Stimulated activated effector memory CD8-positive, alpha-beta T cell treated with anti-CD3 and anti-CD28 coated beads, Interleukin-12 subunit alpha, Interleukin-12 subunit beta, amount 100 ng/mL, for 72 hours (primary cell): Measurements from ENCODE around the gene HTR3A.

Experiments
- ATAC-seq: fragments of 150-1000 bp; cut with Tn5 transposase; 2 replicates; pipeline ENCODE4 v1.10.0; 2021
- DNase-seq, 2 donors: peaks; one replicate each; pipeline ENCODE4 v3.0.0; 2021 to 2022; ENCODE audit warnings: low spot score in 2 of 2
- H3K27ac Mint-ChIP-seq: one replicate; pipeline ENCODE4 v1.8.0; 2022; ENCODE audit warnings: mild to moderate bottlenecking, mixed read lengths
- H3K36me3 Mint-ChIP-seq: one replicate; pipeline ENCODE4 v1.8.0; 2022; ENCODE audit warnings: mild to moderate bottlenecking, mixed read lengths
- H3K4me1 Mint-ChIP-seq: one replicate; pipeline ENCODE4 v1.8.0; 2022; ENCODE audit warnings: mixed read lengths
- H3K4me3 Mint-ChIP-seq: one replicate; pipeline ENCODE4 v1.8.0; 2022; ENCODE audit warnings: mild to moderate bottlenecking, mixed read lengths
- H3K9me3 Mint-ChIP-seq: one replicate; pipeline ENCODE4 v1.8.0; 2022; ENCODE audit warnings: mixed read lengths

HTR3A gene

DNA sequence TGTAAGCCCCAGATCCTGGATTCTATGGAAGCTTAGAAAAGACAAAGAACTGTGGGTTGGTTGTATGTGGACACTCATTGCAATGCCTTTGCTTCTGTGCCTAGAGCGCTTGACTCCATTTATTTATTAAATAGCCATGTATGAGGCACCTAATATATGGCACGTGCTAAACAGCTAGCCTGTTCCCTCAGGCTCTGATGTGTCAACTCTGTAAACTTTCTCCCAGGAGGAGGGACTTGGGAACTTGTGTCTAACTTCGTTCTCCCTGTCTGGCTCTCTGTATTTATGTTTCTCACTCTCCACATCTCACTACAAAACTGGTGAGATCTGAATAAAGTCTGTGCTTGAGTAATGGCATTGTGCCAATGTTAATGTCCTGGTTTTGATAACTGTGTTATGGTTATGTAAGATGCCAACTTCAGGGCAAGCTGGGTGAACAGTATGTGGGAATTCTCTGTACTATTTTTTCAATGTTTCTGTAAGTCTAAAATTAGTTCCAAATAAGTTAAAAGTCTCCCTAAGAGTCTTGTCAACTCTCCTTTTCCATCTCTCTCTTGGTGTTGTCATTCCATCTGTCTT, 50.5 kb downstream of the HTR3A start:
- Mint-ChIP-seq H3K36me3 (no peaks in the 10 kb centered on the region), H3K4me1 (no peaks in the 10 kb centered on the region), H3K9me3 (no peaks in the 10 kb centered on the region), H3K4me3 (no peak overlapping the region), H3K27ac (no peak overlapping the region)
- no peak for DNase-seq
- no peak for ATAC-seq

DNA sequence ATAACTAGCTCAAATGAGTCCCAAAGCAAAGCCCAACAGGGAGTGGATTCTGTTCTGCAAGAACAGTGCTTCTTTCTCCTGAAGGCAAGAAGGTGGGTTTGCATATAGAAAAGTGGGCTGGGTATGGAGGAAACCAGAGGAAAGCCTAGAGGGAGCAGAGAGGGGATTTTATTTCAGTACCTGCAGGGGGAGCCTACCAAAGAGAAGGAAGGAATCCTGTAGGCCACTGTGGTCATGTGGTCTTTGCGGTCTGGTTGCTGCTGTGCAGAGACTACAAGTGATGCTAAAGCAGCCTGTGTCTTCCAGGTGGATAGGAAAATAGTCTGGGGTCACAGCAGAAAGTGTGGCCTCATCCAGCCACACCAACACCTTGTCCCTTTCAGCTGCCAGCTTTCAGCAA, 51.4 kb downstream of the HTR3A start:
- ATAC-seq: peak; percentile 58
- no peaks in the 10 kb centered on the region for H3K9me3 Mint-ChIP-seq
- no peak overlapping the region for H3K27ac Mint-ChIP-seq
- no peak for DNase-seq
- H3K36me3 Mint-ChIP-seq: no peaks in the 10 kb centered on the region
- no peak overlapping the region for H3K4me3 Mint-ChIP-seq
- H3K4me1 Mint-ChIP-seq: no peaks in the 10 kb centered on the region

DNA sequence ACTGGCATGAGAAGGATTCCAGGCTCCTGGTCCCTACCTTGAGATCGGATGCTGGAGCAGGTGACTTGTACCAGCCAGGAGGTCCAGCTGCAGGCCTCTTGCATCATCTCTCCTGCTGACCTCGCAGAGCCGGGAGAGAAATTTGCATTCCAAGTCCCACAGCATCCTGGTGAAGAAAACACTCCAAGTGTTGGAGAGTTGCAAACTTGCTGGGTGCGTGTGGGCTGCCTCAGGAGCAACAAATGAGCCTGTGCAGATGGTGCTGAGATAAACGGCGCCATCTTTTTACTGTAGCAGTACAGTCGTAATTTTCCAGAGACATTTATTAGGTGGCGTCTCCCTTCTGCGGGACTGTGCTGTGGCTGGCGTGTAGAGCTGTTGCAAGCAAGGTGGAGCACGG, 52.5 kb downstream of the HTR3A start:
- no peaks in the 10 kb centered on the region for H3K36me3 Mint-ChIP-seq
- H3K9me3 Mint-ChIP-seq: no peaks in the 10 kb centered on the region
- DNase-seq (no peak), ATAC-seq (no peak)
- H3K27ac Mint-ChIP-seq: no peak overlapping the region
- H3K4me1 Mint-ChIP-seq: no peaks in the 10 kb centered on the region
- H3K4me3 Mint-ChIP-seq: no peak overlapping the region

DNA sequence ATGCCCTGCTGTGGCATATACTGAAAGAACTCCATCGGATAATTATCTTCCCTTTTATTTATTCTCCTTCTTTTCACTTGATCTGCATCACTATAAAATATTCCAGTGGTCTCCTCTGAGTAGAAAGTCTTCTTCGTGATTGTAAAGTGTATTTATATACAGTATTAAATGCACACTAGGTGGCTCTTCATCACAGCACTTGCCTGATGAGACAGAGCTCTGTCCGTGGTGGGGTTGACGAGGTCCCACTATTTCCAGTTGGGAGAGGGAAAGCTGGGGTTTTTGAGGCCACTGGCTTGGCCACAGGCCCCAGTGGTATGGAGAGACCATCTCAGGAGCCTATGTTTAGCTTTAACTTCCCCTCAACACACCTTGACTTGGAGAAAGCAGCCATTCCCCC, 53.0 kb downstream of the HTR3A start:
- no peaks in the 10 kb centered on the region for H3K36me3 Mint-ChIP-seq
- ATAC-seq (no peak), DNase-seq (no peak)
- H3K27ac Mint-ChIP-seq: no peak overlapping the region
- no peak overlapping the region for H3K4me3 Mint-ChIP-seq
- no peaks in the 10 kb centered on the region for H3K9me3 Mint-ChIP-seq
- H3K4me1 Mint-ChIP-seq: no peaks in the 10 kb centered on the region

DNA sequence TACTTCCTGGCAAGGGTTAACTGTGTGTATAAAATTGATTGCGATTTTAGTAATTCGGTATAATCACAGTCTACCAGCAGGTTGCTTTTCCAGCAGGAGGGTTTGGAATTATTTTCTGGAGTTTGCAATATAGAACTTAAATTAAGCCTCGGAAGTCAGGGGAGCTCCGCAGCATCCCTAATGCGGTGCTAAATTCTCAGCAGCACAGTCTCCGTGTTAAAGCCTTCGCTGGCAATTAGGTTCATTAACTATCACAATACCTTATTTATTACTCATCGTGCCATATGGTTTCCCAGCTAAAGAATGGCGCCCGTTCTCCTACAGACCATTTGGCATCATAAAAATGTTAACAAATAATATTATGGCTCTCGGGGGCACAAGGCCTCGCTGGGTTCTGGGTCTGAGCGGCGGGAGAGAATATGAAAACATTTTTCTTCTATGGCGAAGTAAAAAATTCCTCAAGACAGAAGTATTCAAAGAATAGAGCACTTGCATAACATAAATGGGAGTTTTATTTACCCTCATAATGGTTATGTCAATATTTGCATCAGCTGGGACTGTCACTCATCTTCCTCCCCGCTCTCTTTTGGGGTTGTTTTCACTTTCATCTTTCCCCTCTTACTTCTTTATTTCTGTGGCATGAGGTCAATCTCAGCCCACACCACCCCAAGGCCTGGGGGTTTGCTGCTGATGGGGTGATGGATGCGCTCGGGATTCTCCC, 56.5 kb downstream of the HTR3A start:
- H3K27ac Mint-ChIP-seq: no peak overlapping the region
- H3K4me1 Mint-ChIP-seq: no peaks in the 10 kb centered on the region
- H3K36me3 Mint-ChIP-seq: no peaks in the 10 kb centered on the region
- DNase-seq: no peak
- H3K9me3 Mint-ChIP-seq: no peaks in the 10 kb centered on the region
- no peak overlapping the region for H3K4me3 Mint-ChIP-seq
- no peak for ATAC-seq

DNA sequence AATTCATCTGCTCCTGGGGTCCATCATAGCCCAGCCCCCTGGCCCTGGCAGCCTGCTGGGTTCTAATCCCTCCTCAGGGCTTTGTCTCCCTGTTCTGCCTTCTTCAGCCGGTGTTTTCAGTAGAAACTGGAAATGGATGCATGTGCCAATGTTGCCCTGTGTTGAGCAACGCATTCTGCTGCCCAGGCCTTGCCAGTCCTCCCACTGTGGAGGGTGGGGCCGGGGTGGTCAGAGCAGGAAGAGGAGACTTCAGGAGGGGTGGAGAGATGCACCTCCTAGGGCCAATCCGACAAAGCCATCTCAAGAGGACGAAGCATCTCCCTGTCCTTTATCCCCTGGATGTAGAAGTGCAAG, 57.0 kb downstream of the HTR3A start:
- no peak for ATAC-seq
- H3K4me1 Mint-ChIP-seq: no peaks in the 10 kb centered on the region
- no peak for DNase-seq
- H3K4me3 Mint-ChIP-seq: no peak overlapping the region
- H3K9me3 Mint-ChIP-seq: no peaks in the 10 kb centered on the region
- no peaks in the 10 kb centered on the region for H3K36me3 Mint-ChIP-seq
- no peak overlapping the region for H3K27ac Mint-ChIP-seq

DNA sequence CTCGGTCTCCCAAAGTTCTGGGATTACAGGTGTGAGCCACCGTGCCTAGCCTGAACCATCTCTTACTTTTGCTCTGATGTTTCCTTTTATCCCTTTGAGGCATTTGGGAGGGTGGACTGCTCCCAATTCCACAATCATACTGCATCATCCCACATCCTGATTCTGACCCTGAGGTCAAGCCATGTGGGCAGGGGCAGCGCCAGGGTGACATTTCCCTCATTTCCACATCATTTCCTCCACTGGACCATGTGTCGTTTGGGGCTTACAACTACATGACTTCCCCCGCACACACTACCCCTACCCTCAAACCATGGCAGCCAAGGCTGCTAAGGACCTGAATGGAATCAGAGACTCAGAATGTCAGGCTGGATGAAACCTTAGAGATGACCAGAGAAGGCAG, 58.2 kb downstream of the HTR3A start:
- H3K27ac Mint-ChIP-seq: no peak overlapping the region
- no peak overlapping the region for H3K4me3 Mint-ChIP-seq
- H3K9me3 Mint-ChIP-seq: no peaks in the 10 kb centered on the region
- ATAC-seq (no peak), DNase-seq (no peak)
- no peaks in the 10 kb centered on the region for H3K4me1 Mint-ChIP-seq
- no peaks in the 10 kb centered on the region for H3K36me3 Mint-ChIP-seq

DNA sequence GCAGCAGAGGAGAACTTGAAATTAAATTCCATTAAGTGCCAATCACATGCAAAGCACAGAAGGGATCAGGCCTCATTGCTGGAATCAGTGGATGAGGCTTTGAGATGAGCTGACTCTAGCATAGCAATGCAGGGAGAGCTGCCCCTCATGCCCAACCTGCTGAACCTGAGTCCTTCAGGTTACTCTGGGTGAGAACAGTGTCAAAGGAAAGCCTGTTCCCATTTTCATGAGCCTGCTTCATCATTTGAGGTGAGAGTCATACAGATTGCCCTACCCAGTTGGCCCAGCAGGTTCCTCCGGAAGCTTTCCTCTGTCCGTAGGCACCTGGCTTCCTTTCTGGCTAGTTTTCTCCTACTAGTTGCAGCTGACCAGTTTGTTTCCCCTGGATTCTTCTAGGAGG, 58.7 kb downstream of the HTR3A start:
- no peaks in the 10 kb centered on the region for H3K9me3 Mint-ChIP-seq
- no peak overlapping the region for H3K27ac Mint-ChIP-seq
- H3K4me3 Mint-ChIP-seq: no peak overlapping the region
- ATAC-seq (no peak), DNase-seq (no peak)
- no peaks in the 10 kb centered on the region for H3K36me3 Mint-ChIP-seq
- no peaks in the 10 kb centered on the region for H3K4me1 Mint-ChIP-seq

DNA sequence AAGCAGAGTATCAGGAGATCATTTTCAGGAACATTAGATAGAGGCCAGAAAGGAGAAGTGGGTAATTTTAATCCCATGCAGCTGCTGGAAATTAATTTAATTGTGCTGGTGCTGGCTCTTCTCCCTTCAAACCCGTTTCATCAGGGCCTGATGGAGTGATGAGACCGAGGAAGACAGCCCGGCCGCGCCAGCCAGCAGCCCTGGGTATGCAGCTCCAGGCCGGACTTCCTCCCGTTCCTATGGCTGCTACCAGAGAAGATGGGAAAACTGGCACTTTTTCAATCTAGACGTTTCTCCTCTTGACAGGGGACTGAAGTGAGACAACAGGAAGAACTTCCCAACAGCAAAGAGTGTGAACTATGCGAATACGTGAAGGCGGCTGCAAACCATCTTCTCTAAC, 60.0 kb downstream of the HTR3A start:
- H3K9me3 Mint-ChIP-seq: no peaks in the 10 kb centered on the region
- H3K36me3 Mint-ChIP-seq: no peaks in the 10 kb centered on the region
- ATAC-seq: no peak
- no peak overlapping the region for H3K4me3 Mint-ChIP-seq
- no peak for DNase-seq
- no peak overlapping the region for H3K27ac Mint-ChIP-seq
- no peaks in the 10 kb centered on the region for H3K4me1 Mint-ChIP-seq

DNA sequence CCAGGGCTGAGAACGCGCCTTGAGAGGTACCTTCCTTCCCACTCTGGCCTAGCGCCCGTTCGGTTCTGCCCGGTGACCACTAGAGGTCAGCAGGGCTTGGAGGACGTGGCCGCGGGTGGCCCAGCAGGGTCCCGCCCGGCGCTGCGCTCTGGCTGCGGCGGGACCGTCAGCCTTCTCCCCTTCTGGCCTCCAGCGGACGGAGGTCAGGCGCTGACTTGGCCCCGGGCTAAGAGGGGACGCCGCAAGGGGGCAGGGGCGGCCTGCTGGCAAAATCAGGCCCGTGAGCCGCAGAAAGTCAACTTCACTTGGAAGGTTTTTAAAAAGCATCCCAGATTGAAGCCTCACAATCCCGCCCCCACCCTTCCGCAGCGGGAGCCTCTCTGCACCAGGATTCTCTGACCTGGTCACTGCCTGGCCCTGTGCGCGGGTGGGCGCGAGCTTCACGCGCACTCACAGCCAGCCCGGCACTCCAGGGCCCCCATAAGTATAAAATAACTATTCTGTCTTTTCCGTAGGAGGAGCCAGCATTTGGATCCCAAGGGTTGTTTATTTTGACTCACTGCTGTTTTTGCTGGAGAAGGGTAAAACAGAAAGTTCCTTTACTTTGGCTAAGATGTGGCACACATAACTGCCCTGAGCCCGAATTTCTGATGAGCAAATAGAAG, 61.4 kb downstream of the HTR3A start:
- peak overlapping the region; percentile 24 for H3K4me3 Mint-ChIP-seq
- H3K4me1 Mint-ChIP-seq: no peaks in the 10 kb centered on the region
- DNase-seq (peak; percentile 41 to 62), ATAC-seq (peak; percentile 86)
- H3K36me3 Mint-ChIP-seq: no peaks in the 10 kb centered on the region
- H3K27ac Mint-ChIP-seq: no peak overlapping the region
- no peaks in the 10 kb centered on the region for H3K9me3 Mint-ChIP-seq

DNA sequence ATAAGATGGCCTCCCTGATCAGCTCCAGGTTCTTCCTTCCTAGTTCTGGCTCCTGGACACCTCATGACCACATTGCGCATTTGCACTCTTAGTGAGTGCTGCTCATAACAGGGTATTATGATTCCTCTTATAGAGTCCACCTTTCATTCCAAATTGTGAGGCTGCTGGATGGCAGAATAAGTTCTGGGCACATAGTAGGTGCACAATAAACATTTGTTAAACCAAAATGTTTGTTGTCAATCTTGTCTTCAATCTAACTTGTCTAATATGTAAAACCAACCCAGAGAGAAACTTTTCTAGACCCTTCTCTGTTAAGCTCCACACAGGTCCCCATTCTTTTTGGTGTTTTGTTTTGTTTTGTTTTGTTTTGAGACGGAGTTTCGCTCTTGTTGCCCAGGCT, 62.0 kb downstream of the HTR3A start:
- H3K9me3 Mint-ChIP-seq: no peaks in the 10 kb centered on the region
- H3K27ac Mint-ChIP-seq: no peak overlapping the region
- no peaks in the 10 kb centered on the region for H3K36me3 Mint-ChIP-seq
- ATAC-seq (no peak), DNase-seq (no peak)
- H3K4me3 Mint-ChIP-seq: no peak overlapping the region
- no peaks in the 10 kb centered on the region for H3K4me1 Mint-ChIP-seq

DNA sequence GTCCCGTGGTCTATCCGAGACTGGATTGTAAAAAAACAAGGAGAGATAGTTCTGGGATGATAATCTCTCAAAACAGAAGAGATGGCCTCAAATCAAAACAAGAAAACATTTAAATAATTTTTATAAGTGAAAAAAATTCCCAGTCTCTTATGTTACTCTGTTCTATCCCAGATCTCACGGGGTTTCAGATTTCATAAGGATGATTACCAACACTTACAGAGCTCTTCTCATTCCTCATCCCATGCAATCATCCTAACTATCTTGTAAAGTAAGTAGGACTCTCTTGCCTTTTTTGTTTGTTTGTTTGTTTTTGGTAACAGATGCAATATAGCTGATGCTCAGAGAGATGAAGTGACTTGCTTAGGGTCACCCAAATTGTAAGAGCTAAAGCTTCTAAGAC, 64.6 kb downstream of the HTR3A start:
- H3K27ac Mint-ChIP-seq: no peak overlapping the region
- H3K4me3 Mint-ChIP-seq: no peak overlapping the region
- H3K4me1 Mint-ChIP-seq: peaks cover 10% of the 10 kb centered on the region
- H3K9me3 Mint-ChIP-seq: no peaks in the 10 kb centered on the region
- no peak for DNase-seq
- no peaks in the 10 kb centered on the region for H3K36me3 Mint-ChIP-seq
- ATAC-seq: no peak
